Activated CD4-positive, alpha-beta memory T cell treated with anti-CD3 and anti-CD28 coated beads, Interleukin-2, amount 10 ng/mL, durations not matched to agents 7 days and 5 days (primary cell): ENCODE data around the gene TAPBP. TPM values are rescaled to one million over a fixed set of nuclear protein-coding genes. Genes with fewer than 3 reads are reported as not detected.
"Not testable (repeated sequence)": the region's sequence is repeated elsewhere in the genome, so short reads cannot be mapped to it uniquely, and the experiment has no call there.

Experiments used
- CTCF ChIA-PET: fragments of 350-600 bp; sonication (Branson Sonifier 250); formaldehyde crosslinking; loops from one replicate; lab custom pipeline; 2021; ENCODE audit warnings: antibody characterized with exemption, inconsistent platforms; lab: Charles Lee
- POLR2A ChIA-PET: fragments of 350-600 bp; sonication (Branson Sonifier 250); formaldehyde crosslinking; loops from one replicate; lab custom pipeline; 2021; ENCODE audit warnings: antibody characterized with exemption; lab: Charles Lee
- DNase-seq: peaks from one replicate; pipeline ENCODE4 v3.0.0-alpha.2; 2020
- H3K27ac Mint-ChIP-seq: one replicate; pipeline ENCODE4 v1.8.0; 2021; ENCODE audit warnings: mild to moderate bottlenecking, mixed read lengths
- H3K27me3 Mint-ChIP-seq: one replicate; pipeline ENCODE4 v1.8.0; 2021; ENCODE audit warnings: mixed read lengths
- H3K36me3 Mint-ChIP-seq: one replicate; pipeline ENCODE4 v1.8.0; 2021; ENCODE audit warnings: low read depth, mixed read lengths
- H3K4me1 Mint-ChIP-seq: one replicate; pipeline ENCODE4 v1.8.0; 2021; ENCODE audit warnings: mixed read lengths
- H3K4me3 Mint-ChIP-seq: one replicate; pipeline ENCODE4 v1.8.0; 2021; ENCODE audit warnings: mild to moderate bottlenecking, mixed read lengths
- H3K9me3 Mint-ChIP-seq: one replicate; pipeline ENCODE4 v1.8.0; 2021; ENCODE audit warnings: mixed read lengths
- total RNA-seq, 2 experiments: library from RNA; stranded (reverse); gene quantifications; one replicate each; pipeline ENCODE4 v1.2.3, GENCODE V29; 2021

The TAPBP gene
- total RNA-seq, 2 experiments from 2014 or later: 243 to 249 TPM

DNA sequence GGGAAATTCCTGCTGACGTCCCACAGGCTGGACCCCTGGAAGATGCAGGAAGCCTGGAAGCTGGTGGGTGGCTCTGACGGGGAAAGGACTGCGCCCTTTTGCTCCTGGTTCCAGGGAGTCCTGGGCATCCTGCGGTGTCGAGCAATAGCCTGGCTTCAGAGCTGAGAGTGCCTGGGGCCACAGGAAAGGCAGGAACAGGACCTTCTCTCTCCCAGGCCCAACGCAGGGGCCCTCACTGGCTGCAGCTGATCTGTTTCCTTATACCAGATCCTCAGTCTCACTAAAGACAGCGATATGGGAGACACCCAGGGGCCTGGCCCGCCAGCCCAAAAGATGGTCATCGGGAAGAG lies 35.5 kb downstream of the TAPBP start:
- ChIA-PET POLR2A (interaction anchor here (2.2 to 7.2 kb wide), 7 partner anchors 15 to 112 kb away, joined by 6 to 234 read pairs (median 12); partner anchors contain the start of genes PFDN6, RGL2, TAPBP and WDR46), CTCF (interaction anchor here (0.9 to 2.4 kb wide), 4 partner anchors 11 to 148 kb away, joined by 4 to 20 read pairs (median 13); partner anchors contain the start of genes PFDN6, WDR46 and ZBTB22)
- Mint-ChIP-seq H3K4me3 (peak overlapping the region; percentile 92), H3K36me3 (peaks cover 81% of the 10 kb centered on the region), H3K9me3 (no peaks in the 10 kb centered on the region), H3K27me3 (no peaks in the 10 kb centered on the region), H3K4me1 (peaks cover 59% of the 10 kb centered on the region), H3K27ac (peak overlapping the region; percentile 98)
- DNase-seq: no peak

GRCh38 chr6:33277663-33278391 lies 36.1 kb downstream of the TAPBP start:
- H3K27me3 Mint-ChIP-seq: no peaks in the 10 kb centered on the region
- CTCF ChIA-PET: interaction anchor here (0.7 to 2.7 kb wide), 16 partner anchors 12 to 148 kb away, joined by 3 to 21 read pairs (median 5); partner anchors contain the start of genes PFDN6, RGL2, WDR46 and ZBTB22
- H3K36me3 Mint-ChIP-seq: peaks cover 84% of the 10 kb centered on the region

GRCh38 chr6:33276864-33277662 lies 36.8 kb downstream of the TAPBP start, which contains the start of gene B3GALT4:
TSS of gene B3GALT4 (plus strand) at chr6:33277123. CDS start at chr6:33277420, 297 bp downstream.
- peaks cover 70% of the 10 kb centered on the region for H3K4me1 Mint-ChIP-seq
- H3K36me3 Mint-ChIP-seq: peaks cover 84% of the 10 kb centered on the region
- H3K9me3 Mint-ChIP-seq: no peaks in the 10 kb centered on the region
- H3K27ac Mint-ChIP-seq: peak within 1 kb of the TSS; percentile 98
- CTCF ChIA-PET: interaction anchor here (0.6 to 2.7 kb wide), 19 partner anchors 13 to 247 kb away, joined by 3 to 21 read pairs (median 4); partner anchors contain the start of genes KIFC1, PFDN6, RGL2 and WDR46
- H3K27me3 Mint-ChIP-seq: no peaks in the 10 kb centered on the region
- H3K4me3 Mint-ChIP-seq: peak within 1 kb of the TSS; percentile 92
- DNase-seq: peak; percentile 79
- POLR2A ChIA-PET: interaction anchor here (0.8 to 7.2 kb wide), 15 partner anchors 10 to 434 kb away, joined by 3 to 234 read pairs (median 6); partner anchors contain the start of genes PFDN6, RGL2, RING1 and TAPBP

More at GRCh38 chr6:33277663-33278391, 36.1 kb downstream of the TAPBP start:
- POLR2A ChIA-PET: interaction anchor here (0.8 to 7.2 kb wide), 15 partner anchors 11 to 433 kb away, joined by 3 to 234 read pairs (median 9); partner anchors contain the start of genes PFDN6, RGL2, RING1 and TAPBP
- Mint-ChIP-seq H3K9me3 (no peaks in the 10 kb centered on the region), H3K4me1 (peaks cover 65% of the 10 kb centered on the region), H3K27ac (peak overlapping the region; percentile 98), H3K4me3 (peak overlapping the region; percentile 92)
- DNase-seq: peak; percentile 44

GRCh38 chr6:33276581-33276863 lies 37.4 kb downstream of the TAPBP start:
- H3K27me3 Mint-ChIP-seq: no peaks in the 10 kb centered on the region
- H3K4me1 Mint-ChIP-seq: peaks cover 70% of the 10 kb centered on the region
- POLR2A ChIA-PET: interaction anchor here (0.6 to 7.2 kb wide), 12 partner anchors 13 to 435 kb away, joined by 3 to 234 read pairs (median 9); partner anchors contain the start of genes PFDN6, RGL2, RING1 and TAPBP
- peaks cover 88% of the 10 kb centered on the region for H3K36me3 Mint-ChIP-seq
- peak overlapping the region; percentile 92 for H3K4me3 Mint-ChIP-seq
- no peaks in the 10 kb centered on the region for H3K9me3 Mint-ChIP-seq
- peak overlapping the region; percentile 98 for H3K27ac Mint-ChIP-seq
- CTCF ChIA-PET: interaction anchor here (0.6 to 2.7 kb wide), 13 partner anchors 13 to 247 kb away, joined by 3 to 21 read pairs (median 5); partner anchors contain the start of genes PFDN6, RGL2, WDR46 and ZBTB22
- DNase-seq: no peak

DNA sequence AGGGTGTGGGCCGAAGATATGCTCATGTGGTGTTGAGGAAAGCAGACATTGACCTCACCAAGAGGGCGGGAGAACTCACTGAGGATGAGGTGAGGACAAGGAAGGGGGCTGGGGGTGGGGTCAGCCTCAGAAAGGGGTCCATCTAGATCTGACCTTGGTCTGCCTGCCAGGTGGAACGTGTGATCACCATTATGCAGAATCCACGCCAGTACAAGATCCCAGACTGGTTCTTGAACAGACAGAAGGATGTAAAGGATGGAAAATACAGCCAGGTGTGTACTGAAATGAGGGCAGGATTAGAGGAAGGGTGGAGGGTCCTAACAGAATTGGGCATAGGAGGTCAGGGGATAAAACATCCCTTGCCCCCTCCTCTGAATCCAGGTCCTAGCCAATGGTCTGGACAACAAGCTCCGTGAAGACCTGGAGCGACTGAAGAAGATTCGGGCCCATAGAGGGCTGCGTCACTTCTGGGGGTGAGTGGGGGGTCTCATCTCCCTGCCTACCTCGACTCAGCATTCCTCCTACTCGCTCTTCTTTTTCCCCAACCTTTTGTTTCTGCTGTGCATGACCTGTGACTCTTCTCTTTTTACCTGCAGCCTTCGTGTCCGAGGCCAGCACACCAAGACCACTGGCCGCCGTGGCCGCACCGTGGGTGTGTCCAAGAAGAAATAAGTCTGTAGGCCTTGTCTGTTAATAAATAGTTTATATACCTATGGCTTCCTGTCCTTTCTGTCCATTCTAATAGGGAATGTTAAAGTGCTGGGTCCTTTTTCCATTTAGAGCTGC lies 37.9 kb downstream of the TAPBP start:
- Mint-ChIP-seq H3K4me1 (peaks cover 67% of the 10 kb centered on the region), H3K36me3 (peaks cover 85% of the 10 kb centered on the region)
- POLR2A ChIA-PET: interaction anchor here (0.6 to 7.2 kb wide), 13 partner anchors 11 to 435 kb away, joined by 3 to 234 read pairs (median 6); partner anchors contain the start of genes PFDN6, RGL2, RING1 and TAPBP

GRCh38 chr6:33273924-33274902 lies 39.7 kb downstream of the TAPBP start:
- Mint-ChIP-seq H3K36me3 (peaks cover 83% of the 10 kb centered on the region), H3K27me3 (no peaks in the 10 kb centered on the region), H3K4me3 (peak overlapping the region; percentile 92), H3K27ac (peak overlapping the region; percentile 99), H3K9me3 (no peaks in the 10 kb centered on the region), H3K4me1 (peaks cover 73% of the 10 kb centered on the region)
- CTCF ChIA-PET: interaction anchor here (1.8 kb wide), 1 partner anchor 25 kb away, joined by 5 read pairs; the partner anchor contains the start of gene RGL2
- DNase-seq: no peak
- POLR2A ChIA-PET: interaction anchor here (0.6 to 2.0 kb wide), 5 partner anchors 13 to 302 kb away, joined by 3 to 7 read pairs (median 3); partner anchors contain the start of genes CUTA, PFDN6 and WDR46

More for the DNA sequence above, 37.9 kb downstream of the TAPBP start:
- peak overlapping the region; percentile 92 for H3K4me3 Mint-ChIP-seq
- CTCF ChIA-PET: interaction anchor here (0.6 to 2.7 kb wide), 7 partner anchors 23 to 248 kb away, joined by 3 to 21 read pairs (median 3); partner anchors contain the start of gene RGL2
- H3K27me3 Mint-ChIP-seq, DNase-seq, H3K9me3 Mint-ChIP-seq: not testable (repeated sequence)
- H3K27ac Mint-ChIP-seq: peak overlapping the region; percentile 98

GRCh38 chr6:33273129-33273923 lies 40.6 kb downstream of the TAPBP start:
- Mint-ChIP-seq H3K27ac (peak overlapping the region; percentile 99), H3K36me3 (peaks cover 84% of the 10 kb centered on the region), H3K4me3 (peak overlapping the region; percentile 92), H3K9me3 (no peaks in the 10 kb centered on the region), H3K27me3 (no peaks in the 10 kb centered on the region), H3K4me1 (peaks cover 69% of the 10 kb centered on the region)
- no peak for DNase-seq
- ChIA-PET POLR2A (interaction anchor here (0.6 to 4.2 kb wide), 13 partner anchors 8 to 429 kb away, joined by 3 to 76 read pairs (median 14); partner anchors contain the start of genes BAK1, CUTA, PFDN6 and PSMB8), CTCF (interaction anchor here (1.9 kb wide), 1 partner anchor 26 kb away, joined by 10 read pairs; no protein-coding TSS in a partner anchor)

- H3K36me3 Mint-ChIP-seq: peaks cover 84% of the 10 kb centered on the region
- no peaks in the 10 kb centered on the region for H3K27me3 Mint-ChIP-seq
- peaks cover 65% of the 10 kb centered on the region for H3K4me1 Mint-ChIP-seq
- peak overlapping the region; percentile 92 for H3K4me3 Mint-ChIP-seq
- ChIA-PET CTCF (interaction anchor here (1.3 to 2.2 kb wide), 7 partner anchors 17 to 301 kb away, joined by 3 to 27 read pairs (median 6); partner anchors contain the start of genes HSD17B8, PFDN6, RING1 and WDR46), POLR2A (interaction anchor here (0.7 to 4.2 kb wide), 32 partner anchors 9 to 1082 kb away, joined by 3 to 76 read pairs (median 6); partner anchors contain the start of genes BAK1, BRD2, CUTA and PFDN6)
- DNase-seq: no peak
- peak overlapping the region; percentile 99 for H3K27ac Mint-ChIP-seq
- no peaks in the 10 kb centered on the region for H3K9me3 Mint-ChIP-seq
These were observed 41.4 kb downstream of the TAPBP start for GRCh38 chr6:33272275-33273128.
